Vagina (tissue), 2 donors: ENCODE data around the gene FBXO4.

Source experiments
- POLR2A ChIP-seq, 2 donors: fragments of 450-650 bp; IDR thresholded peaks; one replicate each; pipeline ENCODE4 v1.6.1; 2017; ENCODE audit warnings: antibody characterized with exemption in 2 of 2, mild to moderate bottlenecking in 2 of 2, moderate library complexity in 2 of 2
- TF ChIP-seq, protein P1 (sequence below), 3 experiments: fragments of 450-650 bp in 2 of 3; fragments of 200-600 bp in 1 of 3; sonication (generic) in 1 of 3; IDR thresholded peaks; one replicate each; pipeline ENCODE4 v1.5.1; 2017 to 2019; ENCODE audit warnings: antibody characterized with exemption in 3 of 3, mild to moderate bottlenecking in 2 of 3, moderate library complexity in 2 of 3

DNA sequence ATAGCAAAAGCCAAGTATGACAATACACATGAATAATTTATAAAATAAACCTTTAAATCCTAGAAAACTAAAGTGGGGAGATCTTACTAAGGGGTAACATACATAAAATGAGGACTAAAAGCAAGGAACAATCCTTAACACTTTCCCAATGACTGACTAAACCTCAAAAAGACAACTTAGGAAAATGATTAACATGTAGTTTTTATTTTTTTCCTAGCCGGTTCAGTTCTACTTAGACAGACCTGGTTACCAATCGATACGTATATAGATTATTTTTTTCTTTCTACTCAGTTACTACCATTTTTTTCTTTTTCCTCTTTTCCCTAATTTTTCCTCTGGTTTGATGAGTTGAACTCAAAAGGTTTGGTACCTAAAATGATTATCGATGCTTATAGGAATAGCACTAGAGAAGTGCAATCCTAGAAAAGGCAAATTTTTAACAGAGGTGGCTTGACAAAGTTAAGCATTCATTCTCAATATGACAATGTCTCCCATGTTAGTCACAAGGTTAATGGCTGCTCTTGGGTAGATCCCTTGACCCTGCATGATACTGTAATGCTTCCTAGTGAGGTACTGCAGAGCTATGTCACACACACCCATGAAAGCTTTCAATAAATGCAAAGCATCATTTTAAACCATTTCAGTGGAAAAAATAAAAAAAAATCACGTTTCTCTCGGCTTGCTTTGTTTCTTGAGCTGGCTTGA is 41.5 kb downstream of the FBXO4 start:
- TF ChIP-seq, protein P1, sequence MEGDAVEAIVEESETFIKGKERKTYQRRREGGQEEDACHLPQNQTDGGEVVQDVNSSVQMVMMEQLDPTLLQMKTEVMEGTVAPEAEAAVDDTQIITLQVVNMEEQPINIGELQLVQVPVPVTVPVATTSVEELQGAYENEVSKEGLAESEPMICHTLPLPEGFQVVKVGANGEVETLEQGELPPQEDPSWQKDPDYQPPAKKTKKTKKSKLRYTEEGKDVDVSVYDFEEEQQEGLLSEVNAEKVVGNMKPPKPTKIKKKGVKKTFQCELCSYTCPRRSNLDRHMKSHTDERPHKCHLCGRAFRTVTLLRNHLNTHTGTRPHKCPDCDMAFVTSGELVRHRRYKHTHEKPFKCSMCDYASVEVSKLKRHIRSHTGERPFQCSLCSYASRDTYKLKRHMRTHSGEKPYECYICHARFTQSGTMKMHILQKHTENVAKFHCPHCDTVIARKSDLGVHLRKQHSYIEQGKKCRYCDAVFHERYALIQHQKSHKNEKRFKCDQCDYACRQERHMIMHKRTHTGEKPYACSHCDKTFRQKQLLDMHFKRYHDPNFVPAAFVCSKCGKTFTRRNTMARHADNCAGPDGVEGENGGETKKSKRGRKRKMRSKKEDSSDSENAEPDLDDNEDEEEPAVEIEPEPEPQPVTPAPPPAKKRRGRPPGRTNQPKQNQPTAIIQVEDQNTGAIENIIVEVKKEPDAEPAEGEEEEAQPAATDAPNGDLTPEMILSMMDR (IDR thresholded peaks at IDR 0.05), result no peak
- no peak for TF ChIP-seq POLR2A (IDR thresholded peaks at IDR 0.05)
